Skeletal muscle satellite cell (primary cell): Measurements from ENCODE around the gene STIP1.

Experiments
- H3K27me3 ChIP-seq: 2 replicates; pipeline ENCODE4 v1.7.0; 2013; ENCODE audit warnings: low read length; ENCODE audit not compliant: control insufficient read depth, insufficient read depth
- H3K36me3 ChIP-seq: 2 replicates; pipeline ENCODE4 v1.7.0; 2013; ENCODE audit warnings: mild to moderate bottlenecking, control low read depth, low read length; ENCODE audit not compliant: insufficient read depth
- H3K4me1 ChIP-seq: 2 replicates; pipeline ENCODE4 v1.7.0; 2013; ENCODE audit warnings: low read length; ENCODE audit not compliant: control insufficient read depth, insufficient read depth
- H3K4me2 ChIP-seq: 2 replicates; pipeline ENCODE4 v1.7.0; 2013; ENCODE audit warnings: mild to moderate bottlenecking, low read length
- H3K4me3 ChIP-seq: 2 replicates; pipeline ENCODE4 v1.7.0; 2013; ENCODE audit warnings: low read length
- H3K9ac ChIP-seq: 2 replicates; pipeline ENCODE4 v1.7.0; 2013; ENCODE audit warnings: mild to moderate bottlenecking, low read depth, low read length, moderate library complexity
- H3K9me3 ChIP-seq: replicated peaks from 2 replicates; pipeline ENCODE4 v1.7.0; 2013; ENCODE audit warnings: mild to moderate bottlenecking, control low read depth, low read length

STIP1 gene

GRCh38 chr11:64218628-64219353, 32.8 kb downstream of the STIP1 start:
- H3K4me2 ChIP-seq, result no peak overlapping the region
- no peaks in the 10 kb centered on the region for H3K9me3 ChIP-seq
- H3K27me3 ChIP-seq, result no peaks in the 10 kb centered on the region
- H3K4me3 ChIP-seq, result no peak overlapping the region
- peaks cover 38% of the 10 kb centered on the region for H3K36me3 ChIP-seq
- peaks cover 7% of the 10 kb centered on the region for H3K4me1 ChIP-seq
- H3K9ac ChIP-seq, result no peak overlapping the region

- Histone ChIP-seq H3K9ac (no peak overlapping the region), H3K36me3 (peaks cover 38% of the 10 kb centered on the region), H3K9me3 (no peaks in the 10 kb centered on the region), H3K4me1 (peaks cover 8% of the 10 kb centered on the region), H3K27me3 (no peaks in the 10 kb centered on the region), H3K4me2 (no peak overlapping the region), H3K4me3 (no peak overlapping the region)
Measured at GRCh38 chr11:64219354-64219684, 33.3 kb downstream of the STIP1 start.

- Histone ChIP-seq H3K4me2 (no peak overlapping the region), H3K4me3 (no peak overlapping the region), H3K4me1 (peaks cover 10% of the 10 kb centered on the region), H3K9me3 (no peaks in the 10 kb centered on the region), H3K36me3 (peaks cover 38% of the 10 kb centered on the region), H3K9ac (no peak overlapping the region), H3K27me3 (no peaks in the 10 kb centered on the region)
Measured at GRCh38 chr11:64219755-64220154, 33.8 kb downstream of the STIP1 start.

GRCh38 chr11:64220271-64220670, 34.3 kb downstream of the STIP1 start:
- Histone ChIP-seq H3K9ac (no peak overlapping the region), H3K27me3 (no peaks in the 10 kb centered on the region), H3K4me1 (peaks cover 11% of the 10 kb centered on the region), H3K36me3 (peaks cover 38% of the 10 kb centered on the region), H3K9me3 (no peaks in the 10 kb centered on the region), H3K4me3 (no peak overlapping the region), H3K4me2 (no peak overlapping the region)

- H3K36me3 ChIP-seq, result peaks cover 38% of the 10 kb centered on the region
Measured at GRCh38 chr11:64220798-64221197, 34.8 kb downstream of the STIP1 start.

GRCh38 chr11:64222651-64223000, 36.7 kb downstream of the STIP1 start:
- Histone ChIP-seq H3K27me3 (no peaks in the 10 kb centered on the region), H3K9me3 (no peaks in the 10 kb centered on the region), H3K4me3 (no peak overlapping the region), H3K36me3 (peaks cover 38% of the 10 kb centered on the region), H3K9ac (no peak overlapping the region), H3K4me2 (no peak overlapping the region), H3K4me1 (peaks cover 27% of the 10 kb centered on the region)

More at GRCh38 chr11:64220798-64221197, 34.8 kb downstream of the STIP1 start:
- Histone ChIP-seq H3K4me3 (no peak overlapping the region), H3K9me3 (no peaks in the 10 kb centered on the region), H3K4me2 (no peak overlapping the region), H3K9ac (no peak overlapping the region), H3K4me1 (peaks cover 15% of the 10 kb centered on the region), H3K27me3 (no peaks in the 10 kb centered on the region)

GRCh38 chr11:64223001-64223651, 37.2 kb downstream of the STIP1 start:
- Histone ChIP-seq H3K4me3 (no peak overlapping the region), H3K36me3 (peaks cover 38% of the 10 kb centered on the region), H3K4me2 (no peak overlapping the region), H3K4me1 (peaks cover 28% of the 10 kb centered on the region), H3K9ac (no peak overlapping the region), H3K27me3 (no peaks in the 10 kb centered on the region), H3K9me3 (no peaks in the 10 kb centered on the region)

- Histone ChIP-seq H3K4me3 (no peak overlapping the region), H3K4me1 (peaks cover 30% of the 10 kb centered on the region), H3K9ac (no peak overlapping the region)
Measured at GRCh38 chr11:64224151-64224890, 38.4 kb downstream of the STIP1 start.

GRCh38 chr11:64224891-64225607, 39.1 kb downstream of the STIP1 start:
- peak overlapping the region; percentile 91 for H3K9ac ChIP-seq
- H3K27me3 ChIP-seq, result no peaks in the 10 kb centered on the region
- H3K4me2 ChIP-seq, result peak overlapping the region; percentile 97
- H3K9me3 ChIP-seq, result no peaks in the 10 kb centered on the region
- H3K4me3 ChIP-seq, result peak overlapping the region; percentile 91
- peaks cover 29% of the 10 kb centered on the region for H3K36me3 ChIP-seq
- peaks cover 37% of the 10 kb centered on the region for H3K4me1 ChIP-seq

More at GRCh38 chr11:64224151-64224890, 38.4 kb downstream of the STIP1 start:
- Histone ChIP-seq H3K36me3 (peaks cover 35% of the 10 kb centered on the region), H3K9me3 (no peaks in the 10 kb centered on the region), H3K4me2 (peak overlapping the region; percentile 97), H3K27me3 (no peaks in the 10 kb centered on the region)

- peak within 1 kb of the TSS; percentile 97 for H3K4me2 ChIP-seq
- H3K9ac ChIP-seq, result peak within 1 kb of the TSS; percentile 91
- H3K9me3 ChIP-seq, result no peaks in the 10 kb centered on the region
- peaks cover 42% of the 10 kb centered on the region for H3K4me1 ChIP-seq
- peaks cover 20% of the 10 kb centered on the region for H3K36me3 ChIP-seq
- no peaks in the 10 kb centered on the region for H3K27me3 ChIP-seq
- H3K4me3 ChIP-seq, result peak within 1 kb of the TSS; percentile 91
Measured at GRCh38 chr11:64225608-64226506, 39.9 kb downstream of the STIP1 start, which contains the start of the genes NUDT22 and TRPT1. Gene NUDT22 (plus strand): TSS chr11:64226274. CDS start chr11:64226653, 379 bp downstream. Gene TRPT1 (minus strand): TSS chr11:64226186. CDS start chr11:64225860, 326 bp downstream.
